GM23338 (cell line): Measurements from ENCODE around the gene PTPRO. TPM values are rescaled to one million over a fixed set of nuclear protein-coding genes. Genes with fewer than 3 reads are reported as not detected.

Experiments used
- ATAC-seq: fragments of 200-7000 bp; cut with Tn5 transposase; 3 replicates; pipeline ENCODE4 v1.9.1; 2020
- DNase-seq: peaks from one replicate; pipeline ENCODE4 v3.0.0-alpha.2; 2015; ENCODE audit warnings: low spot score
- H2AFZ ChIP-seq: fragments of 200-600 bp; sonication (generic); 2 replicates; pipeline ENCODE4 v1.8.0; 2016; ENCODE audit warnings: antibody characterized with exemption, mild to moderate bottlenecking, moderate library complexity
- H3F3A ChIP-seq: fragments of 200-600 bp; sonication (generic); replicated peaks from 2 replicates; pipeline ENCODE4 v1.8.0; 2017; ENCODE audit warnings: antibody characterized with exemption, mixed run types, low read depth
- H3K27ac ChIP-seq: fragments of 200-600 bp; sonication (generic); 2 replicates; pipeline ENCODE4 v1.6.1; 2016; ENCODE audit warnings: low read depth
- H3K27me3 ChIP-seq: fragments of 200-600 bp; sonication (generic); 2 replicates; pipeline ENCODE4 v1.8.0; 2016; ENCODE audit warnings: mild to moderate bottlenecking, mixed run types, moderate library complexity; ENCODE audit not compliant: insufficient read depth
- H3K36me3 ChIP-seq: fragments of 200-600 bp; sonication (generic); 2 replicates; pipeline ENCODE4 v1.8.0; 2016; ENCODE audit warnings: mild to moderate bottlenecking; ENCODE audit not compliant: insufficient read depth
- H3K4me1 ChIP-seq: fragments of 200-600 bp; sonication (generic); 2 replicates; pipeline ENCODE4 v1.8.0; 2016; ENCODE audit warnings: mild to moderate bottlenecking, moderate library complexity; ENCODE audit not compliant: insufficient read depth
- H3K4me2 ChIP-seq: fragments of 200-600 bp; sonication (generic); 2 replicates; pipeline ENCODE4 v1.7.1; 2017; ENCODE audit warnings: mixed run types
- H3K4me3 ChIP-seq: fragments of 200-600 bp; sonication (generic); 2 replicates; pipeline ENCODE4 v1.6.1; 2016; ENCODE audit warnings: mixed run types
- H3K79me2 ChIP-seq: fragments of 200-600 bp; sonication (generic); replicated peaks from 2 replicates; pipeline ENCODE4 v1.8.0; 2017; ENCODE audit warnings: mild to moderate bottlenecking; ENCODE audit not compliant: insufficient read depth
- H3K9me2 ChIP-seq: fragments of 200-600 bp; sonication (generic); 2 replicates; pipeline ENCODE4 v1.8.0; 2017; ENCODE audit not compliant: insufficient read depth
- H4K20me1 ChIP-seq: fragments of 200-600 bp; sonication (generic); replicated peaks from 2 replicates; pipeline ENCODE4 v1.8.0; 2017; ENCODE audit warnings: mild to moderate bottlenecking; ENCODE audit not compliant: insufficient read depth
- H3K27ac Mint-ChIP-seq: 2 replicates; pipeline ENCODE4 v1.8.0; 2020; ENCODE audit warnings: inconsistent platforms, mild to moderate bottlenecking, moderate library complexity, mixed read lengths
- H3K27me3 Mint-ChIP-seq: 3 replicates; pipeline ENCODE4 v1.8.0; 2022; ENCODE audit warnings: low read depth, mild to moderate bottlenecking, moderate library complexity, mixed read lengths, inconsistent platforms; ENCODE audit not compliant: insufficient read depth, poor library complexity
- H3K36me3 Mint-ChIP-seq: 3 replicates; pipeline ENCODE4 v1.8.0; 2021; ENCODE audit warnings: low read depth, mild to moderate bottlenecking, inconsistent platforms, moderate library complexity, mixed read lengths
- H3K4me1 Mint-ChIP-seq: 3 replicates; pipeline ENCODE4 v1.8.0; 2020; ENCODE audit warnings: mild to moderate bottlenecking, inconsistent platforms, mixed read lengths
- H3K4me3 Mint-ChIP-seq: 3 replicates; pipeline ENCODE4 v1.8.0; 2021; ENCODE audit warnings: moderate library complexity, mild to moderate bottlenecking, inconsistent platforms, mixed read lengths
- H3K9me3 Mint-ChIP-seq: 3 replicates; pipeline ENCODE4 v1.8.0; 2020; ENCODE audit warnings: moderate library complexity, mild to moderate bottlenecking, inconsistent platforms, mixed read lengths
- CREB1 ChIP-seq: fragments of 250-450 bp; sonication (Bioruptor Pico); IDR thresholded peaks from 2 replicates; pipeline ENCODE4 v1.5.0; 2020; ENCODE audit warnings: low read depth, mild to moderate bottlenecking, moderate library complexity
- EZH2phosphoT487 ChIP-seq: fragments of 200-600 bp; sonication (generic); IDR thresholded peaks from one replicate; pipeline ENCODE4 v1.8.1; 2018; ENCODE audit warnings: antibody characterized with exemption; ENCODE audit not compliant: unreplicated experiment
- NANOG ChIP-seq: IDR thresholded peaks from 2 replicates; pipeline ENCODE4 v1.6.1; 2016; ENCODE audit warnings: antibody characterized with exemption, borderline replicate concordance
- POLR2AphosphoS5 ChIP-seq: IDR thresholded peaks from 2 replicates; pipeline ENCODE4 v1.6.1; 2016; ENCODE audit warnings: antibody characterized with exemption, low read depth
- STAT1 ChIP-seq: IDR thresholded peaks from one replicate; pipeline ENCODE4 v1.6.1; 2016; ENCODE audit warnings: antibody characterized with exemption; ENCODE audit not compliant: unreplicated experiment
- ZNF114 ChIP-seq: fragments of 250-450 bp; sonication (Bioruptor Pico); IDR thresholded peaks from 2 replicates; pipeline ENCODE4 v1.5.0; 2020; ENCODE audit warnings: mild to moderate bottlenecking, moderate library complexity
- ZNF331 ChIP-seq: fragments of 250-450 bp; sonication (Bioruptor Pico); IDR thresholded peaks from 2 replicates; pipeline ENCODE4 v1.5.0; 2020; ENCODE audit warnings: low read depth, mild to moderate bottlenecking, moderate library complexity
- ZNF462 ChIP-seq: fragments of 250-450 bp; sonication (Bioruptor Pico); IDR thresholded peaks from 2 replicates; pipeline ENCODE4 v1.5.0; 2020; ENCODE audit warnings: mild to moderate bottlenecking, moderate library complexity
- polyA plus RNA-seq: library from polyadenylated mRNA; unstranded; fragments of >200 nt; fragmentation: Nextera tagmentation; extraction: Ambion mirVana; gene quantifications from 2 replicates; pipeline ENCODE4 v1.2.1, GENCODE V29; 2016
- total RNA-seq: library from RNA; depleted of rRNA; stranded (reverse); fragments of >200 nt; shearing (Covaris generic); gene quantifications from 2 replicates; pipeline ENCODE4 v1.2.3, GENCODE V29; 2014

Gene PTPRO
- total and polyA plus RNA-seq, 2 experiments from 2014 or later, result 1.4 to 1.5 TPM

- TF ChIP-seq ZNF462 (CRISPR knock-in tag), result no peak
- no peak for TF ChIP-seq POLR2AphosphoS5
- no peak for TF ChIP-seq STAT1
- no peak for TF ChIP-seq EZH2phosphoT487
- no peak for TF ChIP-seq ZNF331 (CRISPR knock-in tag)
These were observed 277.1 kb downstream of the PTPRO start (continued) for GRCh38 chr12:15599266-15600037.

GRCh38 chr12:15600223-15600935, 278.1 kb downstream of the PTPRO start:
- Histone ChIP-seq H3K27ac (no peak overlapping the region), H3K4me1 (no peaks in the 10 kb centered on the region), H3K79me2 (no peaks in the 10 kb centered on the region), H3K36me3 (no peaks in the 10 kb centered on the region), H2AFZ (no peak overlapping the region; the same call in 1 of the 2 replicates), H3K4me3 (no peak overlapping the region), H3K9me2 (no peaks in the 10 kb centered on the region), H3F3A (no peaks in the 10 kb centered on the region), H3K4me2 (no peak overlapping the region), H3K27me3 (no peaks in the 10 kb centered on the region), H4K20me1 (no peaks in the 10 kb centered on the region)
- Mint-ChIP-seq H3K4me3 (no peak overlapping the region), H3K36me3 (no peaks in the 10 kb centered on the region), H3K4me1 (no peaks in the 10 kb centered on the region), H3K27ac (no peak overlapping the region), H3K9me3 (no peaks in the 10 kb centered on the region), H3K27me3 (no peaks in the 10 kb centered on the region)
- DNase-seq, result no peak
- ATAC-seq, result no peak
- TF ChIP-seq CREB1 (CRISPR knock-in tag), result no peak
- no peak for TF ChIP-seq NANOG
- no peak for TF ChIP-seq ZNF114 (CRISPR knock-in tag)
